RWPE2 (cell line): ENCODE results near the gene RASSF9.

Source experiments
- ATAC-seq: fragments of 200-7000 bp; cut with Tn5 transposase; 3 replicates; pipeline ENCODE4 v1.9.1; 2021; ENCODE audit warnings: low read depth
- DNase-seq: peaks from one replicate; pipeline ENCODE4 v3.0.0-alpha.2; 2020; ENCODE audit warnings: low spot score
- H3K27ac ChIP-seq: fragments of 450-650 bp; 2 replicates; pipeline ENCODE4 v1.5.1; 2017; ENCODE audit warnings: mild to moderate bottlenecking; ENCODE audit not compliant: poor library complexity, severe bottlenecking
- H3K27me3 ChIP-seq: fragments of 250-450 bp; sonication (Bioruptor Pico); 2 replicates; pipeline ENCODE4 v1.5.1; 2021; ENCODE audit warnings: mild to moderate bottlenecking, moderate library complexity; ENCODE audit not compliant: insufficient read depth, poor library complexity, severe bottlenecking
- H3K36me3 ChIP-seq: fragments of 250-450 bp; sonication (Bioruptor Pico); 2 replicates; pipeline ENCODE4 v1.5.1; 2020; ENCODE audit warnings: low read depth, mild to moderate bottlenecking, moderate library complexity
- H3K4me1 ChIP-seq: fragments of 250-450 bp; sonication (Bioruptor Pico); 2 replicates; pipeline ENCODE4 v1.5.1; 2021; ENCODE audit warnings: mild to moderate bottlenecking, moderate library complexity; ENCODE audit not compliant: insufficient read depth, poor library complexity, severe bottlenecking
- H3K4me3 ChIP-seq: fragments of 250-450 bp; sonication (Bioruptor Pico); 2 replicates; pipeline ENCODE4 v1.5.1; 2021; ENCODE audit warnings: mild to moderate bottlenecking, moderate library complexity; ENCODE audit not compliant: severe bottlenecking
- H3K9me3 ChIP-seq: fragments of 250-450 bp; sonication (Bioruptor Pico); 2 replicates; pipeline ENCODE4 v1.5.1; 2021; ENCODE audit warnings: mild to moderate bottlenecking, moderate library complexity; ENCODE audit not compliant: severe bottlenecking
- CTCF ChIP-seq: fragments of 450-650 bp; IDR thresholded peaks from one replicate; pipeline ENCODE4 v1.5.1; 2017; ENCODE audit warnings: mild to moderate bottlenecking, moderate library complexity; ENCODE audit not compliant: poor library complexity, severe bottlenecking

The RASSF9 gene

DNA sequence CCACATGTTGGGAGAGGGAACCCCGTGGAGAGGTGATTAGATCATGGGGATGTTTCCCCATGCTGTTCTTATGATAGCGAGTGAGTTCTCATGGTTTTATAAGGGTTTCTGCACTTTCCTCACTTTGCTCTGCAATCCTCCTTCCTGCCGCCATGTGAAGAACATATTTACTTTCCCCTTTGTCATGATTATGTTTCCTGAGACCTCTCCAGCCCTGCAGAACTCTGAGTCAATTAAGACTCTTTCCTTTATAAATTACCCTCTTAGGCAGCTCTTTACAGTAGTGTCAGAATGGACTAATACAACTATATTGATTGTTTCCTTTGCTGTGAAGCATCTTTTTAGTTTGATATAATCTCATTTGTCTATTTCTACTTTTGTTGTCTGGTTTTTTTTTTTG is 13.1 kb upstream of the RASSF9 start:
- no peak for ATAC-seq
- H3K9me3 ChIP-seq = no peaks in the 10 kb centered on the region
- H3K27ac ChIP-seq = no peak overlapping the region
- H3K4me1 ChIP-seq = no peaks in the 10 kb centered on the region
- no peak for TF ChIP-seq CTCF
- no peaks in the 10 kb centered on the region for H3K27me3 ChIP-seq
- no peak overlapping the region for H3K4me3 ChIP-seq
- DNase-seq = no peak
- no peaks in the 10 kb centered on the region for H3K36me3 ChIP-seq

- DNase-seq (no peak), ATAC-seq (no peak)
- Histone ChIP-seq H3K27ac (no peak overlapping the region), H3K4me3 (no peak overlapping the region), H3K4me1 (no peaks in the 10 kb centered on the region), H3K9me3 (no peaks in the 10 kb centered on the region), H3K36me3 (no peaks in the 10 kb centered on the region), H3K27me3 (no peaks in the 10 kb centered on the region)
- TF ChIP-seq CTCF = no peak
Observed at GRCh38 chr12:85843606-85844310, 7.5 kb upstream of the RASSF9 start.

DNA sequence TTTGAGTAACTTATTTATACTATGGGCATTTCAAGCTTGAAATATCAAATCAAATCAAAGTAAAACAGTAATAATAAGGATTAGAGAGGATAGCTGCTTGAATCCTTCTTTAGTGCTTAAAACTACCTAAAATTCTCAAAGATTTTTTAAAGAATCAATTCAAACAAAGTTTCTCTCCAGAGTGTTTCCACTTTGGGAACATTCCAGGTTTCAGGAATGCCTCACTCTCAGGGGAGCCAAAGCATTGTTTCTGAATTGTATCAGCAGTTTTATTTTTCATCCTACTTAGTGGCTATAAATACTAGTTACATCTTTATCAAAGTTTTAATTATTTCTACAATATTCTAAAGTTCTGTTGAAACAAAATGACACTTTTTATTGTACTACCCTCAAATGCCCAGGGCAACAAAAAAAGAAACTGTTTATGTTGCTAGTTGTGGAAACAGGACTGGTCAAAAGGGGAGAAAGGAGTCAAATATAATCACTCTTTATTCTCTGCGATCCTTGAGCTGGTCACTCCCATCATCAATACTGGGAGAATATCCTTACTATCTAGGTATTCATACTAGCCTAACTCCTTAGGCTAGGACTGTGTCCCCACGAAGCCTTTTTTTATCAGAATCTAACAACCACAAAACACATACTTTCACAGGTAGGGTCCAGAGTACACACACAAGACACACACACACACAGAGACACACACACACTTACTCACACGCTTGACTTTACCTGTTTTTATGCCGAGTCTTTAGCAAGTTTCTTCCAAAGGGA is 598 bp downstream of the RASSF9 start:
- H3K27ac ChIP-seq = peak overlapping the region; percentile 58

DNA sequence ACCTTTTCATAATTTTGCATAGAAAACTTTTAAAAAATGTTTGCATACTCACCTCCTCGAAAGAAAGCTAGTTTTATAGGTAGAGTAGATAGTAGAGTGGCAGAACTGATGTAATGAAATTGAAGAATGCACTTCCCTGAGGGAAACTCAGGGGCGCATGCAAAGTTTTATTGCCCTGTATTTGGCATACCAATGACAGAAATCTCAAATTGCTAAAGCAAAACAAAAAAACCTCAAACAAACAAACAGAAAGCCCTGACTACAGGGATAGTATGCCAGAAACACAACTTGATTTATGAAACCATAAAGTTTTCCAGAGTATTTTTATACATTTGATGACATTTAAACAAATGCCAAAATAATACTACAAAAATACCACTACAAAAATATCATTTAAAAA is 1.8 kb downstream of the RASSF9 start:
- TF ChIP-seq CTCF = no peak
- no peak for DNase-seq
- H3K27me3 ChIP-seq = no peaks in the 10 kb centered on the region

More for the DNA sequence above, 598 bp downstream of the RASSF9 start:
- DNase-seq (no peak), ATAC-seq (peak; percentile 55)
- Histone ChIP-seq H3K4me3 (peak overlapping the region; percentile 21), H3K4me1 (peaks cover 34% of the 10 kb centered on the region), H3K9me3 (no peaks in the 10 kb centered on the region), H3K36me3 (no peaks in the 10 kb centered on the region), H3K27me3 (no peaks in the 10 kb centered on the region)
- no peak for TF ChIP-seq CTCF

GRCh38 chr12:85833579-85833978 is 2.6 kb downstream of the RASSF9 start:
- ATAC-seq = no peak

More for the DNA sequence above, 1.8 kb downstream of the RASSF9 start:
- Histone ChIP-seq H3K4me1 (peaks cover 38% of the 10 kb centered on the region), H3K27ac (peak overlapping the region; percentile 58), H3K4me3 (no peak overlapping the region), H3K36me3 (no peaks in the 10 kb centered on the region), H3K9me3 (no peaks in the 10 kb centered on the region)
- ATAC-seq = no peak

More at GRCh38 chr12:85833579-85833978, 2.6 kb downstream of the RASSF9 start:
- Histone ChIP-seq H3K4me1 (peaks cover 38% of the 10 kb centered on the region), H3K27ac (no peak overlapping the region), H3K9me3 (no peaks in the 10 kb centered on the region), H3K4me3 (no peak overlapping the region), H3K27me3 (no peaks in the 10 kb centered on the region), H3K36me3 (no peaks in the 10 kb centered on the region)
- no peak for DNase-seq
- TF ChIP-seq CTCF = no peak
